GM12892 (cell line): ENCODE data around the gene PHACTR3.

Experiments
- DNase-seq: peaks from one replicate; pipeline ENCODE4 v3.0.0; 2011; ENCODE audit not compliant: insufficient read length
- FAIRE-seq: peaks from 2 replicates; lab custom pipeline; 2011; peaks lifted over from hg19 to GRCh38; lab: Jason Lieb, UNC
- POLR2A ChIP-seq: IDR thresholded peaks from 2 replicates; pipeline ENCODE4 v1.6.1; 2011; ENCODE audit warnings: low read depth, low read length, control low read depth
- POLR2AphosphoS5 ChIP-seq: IDR thresholded peaks from 2 replicates; pipeline ENCODE4 v1.6.1; 2011; ENCODE audit warnings: low read depth, low read length, control low read depth
- TAF1 ChIP-seq: IDR thresholded peaks from 2 replicates; pipeline ENCODE4 v1.6.1; 2011; ENCODE audit warnings: low read depth, mild to moderate bottlenecking, control low read depth, low read length, borderline replicate concordance

Gene PHACTR3

DNA sequence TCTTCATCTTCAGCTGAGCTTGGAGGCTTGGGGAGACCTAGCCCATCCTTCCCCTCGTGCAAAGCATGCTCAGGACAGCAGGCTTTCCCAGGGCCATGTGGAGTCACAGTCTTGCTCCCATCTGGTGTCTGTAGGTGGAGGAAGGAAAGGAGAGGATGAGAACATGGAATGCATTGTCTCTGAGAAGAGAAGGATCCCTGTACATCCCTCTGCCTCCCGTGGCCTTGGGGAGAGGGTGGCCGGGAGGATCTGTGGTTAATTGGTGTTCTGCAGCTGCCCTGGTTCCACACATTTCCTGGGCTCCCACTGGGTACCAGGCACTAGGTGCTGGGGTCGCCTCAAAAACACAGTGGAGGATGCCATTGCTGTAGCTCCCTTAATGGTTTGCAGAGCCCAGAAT, 134.5 kb downstream of the PHACTR3 start:
- no peak for DNase-seq
- no peak for TF ChIP-seq TAF1
- TF ChIP-seq POLR2A: no peak
- no peak for TF ChIP-seq POLR2AphosphoS5
- no peak for FAIRE-seq

DNA sequence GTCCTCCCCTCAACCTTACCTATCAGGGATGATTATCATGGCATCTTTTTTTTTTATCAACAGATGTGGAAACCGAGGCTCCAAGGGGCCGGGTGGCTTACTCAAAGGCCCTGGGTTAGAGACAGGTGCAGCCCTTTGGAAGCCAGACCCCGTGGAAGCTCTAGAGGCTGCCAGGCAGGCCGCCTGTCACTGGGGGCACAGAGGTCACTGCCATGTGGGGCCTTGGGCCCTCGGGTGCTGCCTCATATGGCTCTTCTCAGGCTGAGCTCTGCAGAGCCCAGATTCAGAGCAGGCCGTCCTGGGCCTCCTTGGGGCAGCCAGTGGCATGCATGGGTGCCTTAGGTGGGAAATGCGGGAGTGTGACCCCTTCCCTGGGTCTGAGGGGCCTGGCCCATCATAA, 136.3 kb downstream of the PHACTR3 start:
- FAIRE-seq: no peak
- TF ChIP-seq TAF1: no peak
- TF ChIP-seq POLR2AphosphoS5: no peak
- no peak for TF ChIP-seq POLR2A
- no peak for DNase-seq

DNA sequence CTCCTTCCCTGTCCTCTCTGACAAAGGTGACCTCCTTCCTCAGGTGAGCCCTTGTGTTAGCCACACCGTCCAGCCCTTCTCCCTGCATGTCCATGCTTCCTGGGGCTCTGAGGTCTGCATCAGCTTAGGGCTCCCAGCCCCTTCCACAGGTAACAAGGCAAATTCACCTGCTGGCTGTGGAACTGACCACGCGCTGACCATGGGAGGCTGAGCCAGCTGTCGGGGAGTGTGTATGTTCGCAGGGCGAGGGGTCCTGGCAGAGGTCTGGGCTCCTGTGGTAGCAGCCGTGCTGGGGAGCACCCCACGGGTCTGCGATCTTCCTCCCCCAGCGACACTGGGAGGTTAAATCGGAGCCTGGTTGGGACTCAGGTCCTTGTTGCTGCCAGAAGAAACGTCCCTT, 136.7 kb downstream of the PHACTR3 start:
- no peak for FAIRE-seq
- TF ChIP-seq POLR2A: no peak
- TF ChIP-seq TAF1: no peak
- no peak for TF ChIP-seq POLR2AphosphoS5

DNA sequence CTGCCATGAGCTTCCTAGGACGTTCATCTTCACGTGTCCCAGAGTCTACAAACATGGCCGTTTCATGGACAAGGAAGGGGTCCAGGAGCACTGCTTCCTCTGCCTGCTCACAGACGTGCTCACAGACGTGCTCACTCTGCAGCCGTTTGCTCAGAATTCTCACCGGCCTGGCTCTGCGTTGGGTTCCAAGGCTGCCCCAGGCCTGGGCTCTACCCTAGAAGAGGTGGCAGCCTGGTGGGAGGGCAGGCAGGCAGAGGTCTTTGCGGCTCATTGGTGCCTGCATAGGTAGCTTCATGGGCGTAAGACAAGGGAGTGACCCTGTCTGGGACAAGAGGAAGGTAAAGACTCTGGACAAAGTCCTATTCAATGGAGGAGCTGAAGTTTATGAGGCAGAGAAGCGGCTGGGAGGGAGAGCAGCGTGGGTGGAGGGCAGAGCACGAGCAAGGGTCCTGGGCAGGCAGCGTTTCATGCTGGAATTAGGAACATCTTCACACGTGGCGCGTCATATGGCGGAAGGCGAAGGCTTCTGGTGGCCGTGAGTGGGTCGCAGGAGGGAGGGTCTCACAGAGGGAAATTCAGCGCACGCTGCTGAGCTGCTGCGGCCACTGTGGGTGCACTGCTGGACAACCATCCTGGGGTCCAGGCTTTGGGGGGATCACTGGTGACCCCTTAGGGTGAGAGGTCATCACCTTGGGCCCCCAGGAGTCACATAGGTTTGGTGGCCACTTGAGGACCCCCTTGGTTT, 138.2 kb downstream of the PHACTR3 start:
- DNase-seq (no peak), FAIRE-seq (no peak)
- TF ChIP-seq TAF1: no peak
- no peak for TF ChIP-seq POLR2A

More for the DNA sequence above, 136.7 kb downstream of the PHACTR3 start:
- DNase-seq: no peak

DNA sequence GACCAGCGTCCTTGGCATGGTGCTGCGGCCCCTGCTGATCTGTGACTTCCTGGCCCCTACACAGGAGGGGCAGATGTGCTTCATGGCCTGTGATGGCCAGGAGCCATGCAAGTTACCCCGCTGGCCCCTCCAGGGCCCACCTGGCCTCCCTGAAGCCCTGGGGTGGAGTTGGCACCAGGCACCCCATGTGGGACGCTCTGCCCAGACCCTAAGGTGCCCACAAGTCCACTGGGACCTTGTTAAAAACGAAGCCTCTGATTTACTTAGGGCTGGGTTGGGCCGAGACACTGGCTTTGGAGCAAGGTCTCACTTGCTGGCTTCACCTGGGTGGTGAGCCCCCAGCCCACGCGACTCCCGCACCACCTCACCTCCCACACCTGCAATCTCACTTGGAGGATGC, 139.0 kb downstream of the PHACTR3 start:
- no peak for FAIRE-seq
- no peak for DNase-seq
- TF ChIP-seq POLR2AphosphoS5 (no peak), TAF1 (no peak), POLR2A (no peak)

DNA sequence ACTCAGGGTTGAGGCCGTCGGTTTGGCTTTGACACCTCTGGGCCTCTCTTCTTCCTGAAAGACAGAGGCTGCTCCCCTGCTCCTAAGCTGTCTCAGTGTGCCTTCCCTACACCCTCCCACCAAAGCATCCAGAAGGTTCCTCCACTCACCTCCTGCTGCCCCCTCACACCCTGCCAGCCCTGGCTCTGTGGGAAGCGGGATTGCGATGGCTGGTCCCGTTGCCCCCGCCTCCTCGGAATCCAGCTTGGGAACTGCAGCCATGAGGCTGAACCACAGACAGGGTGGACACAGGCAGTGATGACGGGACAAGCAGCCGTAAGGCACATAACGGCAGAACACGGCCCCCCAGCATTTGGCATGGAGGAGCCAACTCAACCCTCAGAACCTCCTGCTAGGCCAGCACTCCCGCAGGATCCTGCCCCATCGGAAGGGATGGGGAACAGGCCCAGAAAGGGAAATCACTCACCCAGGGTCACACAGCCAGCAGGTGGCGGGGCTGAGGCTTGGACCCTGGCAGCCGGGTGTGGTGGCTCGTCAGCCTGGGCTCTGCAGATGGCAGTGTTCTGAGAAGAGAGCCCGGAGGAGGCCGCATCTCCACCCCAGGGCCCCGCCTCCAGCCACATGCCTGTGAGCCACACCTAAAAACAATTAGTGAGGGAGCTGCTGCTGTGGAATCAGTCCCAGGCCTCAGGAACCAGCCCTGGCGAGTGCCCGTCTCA, 139.6 kb downstream of the PHACTR3 start:
- FAIRE-seq: no peak
- peak; percentile 40 for DNase-seq
- TF ChIP-seq TAF1: no peak
- TF ChIP-seq POLR2A: no peak
- no peak for TF ChIP-seq POLR2AphosphoS5

DNA sequence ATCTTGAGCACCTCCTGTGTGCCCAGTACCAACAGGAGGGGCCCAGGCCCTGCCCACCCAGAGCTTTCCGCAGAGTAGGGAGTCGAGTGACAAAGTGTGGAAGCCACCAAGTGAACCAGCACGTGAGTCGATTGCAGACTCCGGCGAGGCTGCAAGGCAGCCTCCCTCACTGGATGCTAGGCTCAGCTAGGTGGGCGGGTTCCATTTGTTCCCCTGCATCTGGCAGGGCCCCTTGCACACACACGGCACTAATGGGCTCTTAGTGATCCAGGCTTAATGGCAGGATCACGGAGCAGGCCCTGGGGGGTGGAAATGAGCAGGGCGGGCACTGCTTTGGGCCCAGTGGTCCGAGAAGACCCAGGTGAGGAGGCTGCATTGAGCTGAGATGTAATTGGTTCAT, 140.4 kb downstream of the PHACTR3 start:
- TF ChIP-seq TAF1 (no peak), POLR2A (no peak), POLR2AphosphoS5 (no peak)
- FAIRE-seq: no peak
- no peak for DNase-seq

DNA sequence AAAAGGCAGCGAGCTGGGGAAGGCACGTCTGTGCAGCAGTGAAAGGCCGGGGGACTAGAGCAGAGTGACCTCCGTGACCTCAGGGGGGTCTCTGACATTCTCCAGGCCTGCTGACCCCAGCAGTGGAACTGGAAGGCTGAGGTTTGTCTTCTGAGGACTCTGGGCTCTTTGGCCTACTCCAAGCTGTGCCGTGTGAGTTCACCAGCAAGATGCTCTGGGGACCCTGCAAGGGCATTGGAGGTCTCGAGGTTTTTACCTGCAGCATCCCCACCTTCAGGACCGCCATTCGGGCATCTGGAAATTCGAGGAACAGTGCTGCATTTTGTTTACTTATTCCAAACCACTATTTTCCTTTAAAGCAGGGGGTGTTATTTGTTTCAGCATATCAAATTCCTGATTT, 140.9 kb downstream of the PHACTR3 start:
- FAIRE-seq: no peak
- TF ChIP-seq POLR2A (no peak), TAF1 (no peak), POLR2AphosphoS5 (no peak)
- DNase-seq: no peak

DNA sequence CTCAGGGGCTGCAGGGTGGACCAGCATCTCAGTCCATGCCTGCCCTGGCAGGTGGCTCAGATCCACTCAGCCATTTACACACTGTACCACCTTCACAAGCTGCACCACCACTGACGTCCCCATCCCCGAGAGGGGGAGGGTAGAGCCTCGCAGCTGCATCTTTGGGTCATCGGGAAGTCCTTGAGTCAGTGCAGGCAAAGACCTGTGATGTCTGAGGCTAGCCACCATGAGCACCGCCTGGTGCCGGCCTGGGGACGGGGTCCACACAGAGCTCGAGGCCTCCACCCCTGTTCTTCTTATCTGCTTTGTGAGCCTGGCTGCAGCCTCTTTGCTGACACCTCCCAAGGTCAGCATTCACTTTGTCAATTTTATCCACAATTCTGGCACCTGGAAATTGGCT, 141.4 kb downstream of the PHACTR3 start:
- no peak for TF ChIP-seq TAF1
- no peak for TF ChIP-seq POLR2AphosphoS5
- TF ChIP-seq POLR2A: no peak
- FAIRE-seq (no peak), DNase-seq (no peak)

DNA sequence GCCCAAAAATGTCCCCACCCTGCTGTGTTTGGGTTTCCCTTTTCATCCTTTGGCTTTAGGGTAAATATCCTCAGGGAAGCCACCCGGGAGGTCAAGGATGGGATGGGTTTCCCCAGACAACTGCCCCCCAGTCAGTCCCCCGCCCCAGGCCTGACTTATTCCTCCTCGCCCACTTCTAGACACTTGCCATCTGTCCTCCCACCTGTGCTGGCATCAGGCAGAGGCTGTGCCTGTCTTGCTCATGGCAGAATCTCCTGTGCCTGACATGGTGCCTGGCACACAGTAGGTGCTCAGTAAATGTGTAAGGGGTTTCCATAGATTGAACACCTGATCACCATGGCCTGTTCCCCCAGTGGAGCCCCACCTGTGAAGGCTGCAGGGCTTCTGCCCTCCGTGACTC, 141.8 kb downstream of the PHACTR3 start:
- FAIRE-seq: no peak
- DNase-seq: no peak

DNA sequence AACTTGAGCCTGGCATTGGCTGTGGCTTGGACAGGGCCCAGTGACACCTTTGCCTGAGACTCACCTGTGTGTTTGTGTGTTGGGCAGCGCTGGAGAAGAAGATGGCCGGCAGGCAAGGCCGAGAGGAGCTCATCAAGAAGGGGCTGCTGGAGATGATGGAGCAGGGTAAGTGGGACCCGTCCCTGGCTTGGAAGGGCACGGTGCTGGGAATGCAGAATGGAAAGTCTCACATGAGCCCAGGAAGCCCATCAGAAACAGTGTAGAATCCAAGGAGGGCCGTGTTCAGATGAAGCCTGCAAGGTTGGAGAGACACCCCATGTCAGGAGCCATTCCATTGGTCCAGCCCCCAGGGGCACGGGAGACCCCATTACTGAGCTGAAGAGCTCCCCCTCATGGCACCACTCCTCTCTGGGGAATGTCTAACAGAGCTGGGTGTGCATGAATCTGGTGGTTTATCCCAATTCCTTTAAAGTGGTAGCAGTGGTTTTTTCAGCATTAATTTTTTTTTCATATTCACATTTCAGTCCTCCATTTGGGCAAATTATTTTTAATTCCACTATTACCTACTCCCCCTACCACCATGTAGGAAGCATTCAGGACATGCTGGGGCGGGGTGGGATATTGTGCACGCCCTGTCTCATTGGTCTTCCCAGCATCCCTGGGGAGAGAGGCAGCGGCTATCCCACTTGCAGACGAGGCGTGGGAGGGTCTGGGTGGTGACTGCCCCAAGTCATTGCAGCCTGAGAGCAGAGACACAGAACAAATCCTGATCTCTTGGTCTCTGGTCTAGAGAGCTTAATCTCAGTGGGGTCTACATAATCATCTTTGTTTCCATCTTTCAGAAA, 143.6 kb downstream of the PHACTR3 start:
- DNase-seq: no peak
- TF ChIP-seq POLR2AphosphoS5 (no peak), TAF1 (no peak), POLR2A (no peak)

More for the DNA sequence above, 141.8 kb downstream of the PHACTR3 start:
- TF ChIP-seq POLR2A: no peak
- TF ChIP-seq POLR2AphosphoS5: no peak
- no peak for TF ChIP-seq TAF1

More for the DNA sequence above, 143.6 kb downstream of the PHACTR3 start:
- FAIRE-seq: no peak
